Cardiac muscle cell (in vitro differentiated cells and primary cell): ENCODE data around the gene BST2. TPM values are rescaled to one million over a fixed set of nuclear protein-coding genes. Genes with fewer than 3 reads are reported as not detected.

ENCODE experiments used
- DNase-seq, 2 donors: peaks; one replicate each; pipeline versions ENCODE4 v3.0.0 to v3.0.0-alpha.2; 2010 to 2017; ENCODE audit warnings: low read depth in 1 of 2, low spot score in 1 of 2
- H3K27ac ChIP-seq: fragments of 200-600 bp; sonication (generic); 2 replicates; pipeline ENCODE4 v1.5.1; 2016
- H3K27me3 ChIP-seq: fragments of 200-600 bp; sonication (generic); 2 replicates; pipeline ENCODE4 v1.6.0; 2016; ENCODE audit warnings: control low read depth
- H3K36me3 ChIP-seq: fragments of 200-600 bp; sonication (generic); 2 replicates; pipeline ENCODE4 v1.5.1; 2016; ENCODE audit warnings: control low read depth
- H3K4me1 ChIP-seq: fragments of 200-600 bp; sonication (generic); 2 replicates; pipeline ENCODE4 v1.8.1; 2017; ENCODE audit warnings: low read depth, mild to moderate bottlenecking, mixed run types
- H3K4me3 ChIP-seq: fragments of 200-600 bp; sonication (generic); 2 replicates; pipeline ENCODE4 v1.5.1; 2016; ENCODE audit warnings: mild to moderate bottlenecking
- H3K9me3 ChIP-seq: fragments of 200-600 bp; sonication (generic); 2 replicates; pipeline ENCODE4 v1.5.1; 2017; ENCODE audit warnings: low read depth, mild to moderate bottlenecking, control low read depth
- polyA plus RNA-seq: library from polyadenylated mRNA; unstranded; fragments of >200 nt; fragmentation: Nextera tagmentation; extraction: Ambion mirVana; gene quantifications from 2 replicates; pipeline ENCODE4 v1.2.1, GENCODE V29; 2016
- total RNA-seq: library from RNA; depleted of rRNA; stranded (reverse); fragments of >200 nt; gene quantifications from 2 replicates; pipeline ENCODE4 v1.2.3, GENCODE V29; 2016
- TF ChIP-seq, protein P1 (sequence below): IDR thresholded peaks from 2 replicates; pipeline ENCODE4 v1.5.1; 2012; ENCODE audit warnings: low read depth, mild to moderate bottlenecking, low read length

The BST2 gene
- total and polyA plus RNA-seq, 2 experiments from 2014 or later, result 91.8 to 166 TPM

DNA sequence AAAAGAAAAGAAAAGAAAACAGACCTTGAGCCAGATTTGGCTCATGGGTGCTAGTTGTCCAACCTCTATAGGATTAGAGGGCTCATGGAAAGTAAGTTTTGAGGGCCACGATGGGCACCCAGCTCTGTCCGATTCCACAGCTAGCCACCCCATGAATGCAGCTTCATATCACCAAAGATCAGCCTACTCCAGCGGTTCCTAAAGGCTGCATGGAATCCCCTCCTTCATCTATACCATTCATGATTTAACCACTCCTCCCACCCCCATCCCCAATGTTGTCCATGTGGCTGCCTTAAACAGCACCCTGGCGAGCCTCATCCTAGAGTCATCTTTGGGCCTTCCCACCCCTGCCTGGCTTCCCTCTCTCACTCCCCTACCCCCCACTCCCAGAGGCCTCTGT is 16.5 kb upstream of the BST2 start:
- no peaks in the 10 kb centered on the region for H3K27me3 ChIP-seq
- H3K27ac ChIP-seq, result no peak overlapping the region
- peaks cover 3% of the 10 kb centered on the region for H3K4me1 ChIP-seq
- H3K36me3 ChIP-seq, result no peaks in the 10 kb centered on the region
- no peak for DNase-seq
- no peak overlapping the region for H3K4me3 ChIP-seq
- TF ChIP-seq, protein P1, sequence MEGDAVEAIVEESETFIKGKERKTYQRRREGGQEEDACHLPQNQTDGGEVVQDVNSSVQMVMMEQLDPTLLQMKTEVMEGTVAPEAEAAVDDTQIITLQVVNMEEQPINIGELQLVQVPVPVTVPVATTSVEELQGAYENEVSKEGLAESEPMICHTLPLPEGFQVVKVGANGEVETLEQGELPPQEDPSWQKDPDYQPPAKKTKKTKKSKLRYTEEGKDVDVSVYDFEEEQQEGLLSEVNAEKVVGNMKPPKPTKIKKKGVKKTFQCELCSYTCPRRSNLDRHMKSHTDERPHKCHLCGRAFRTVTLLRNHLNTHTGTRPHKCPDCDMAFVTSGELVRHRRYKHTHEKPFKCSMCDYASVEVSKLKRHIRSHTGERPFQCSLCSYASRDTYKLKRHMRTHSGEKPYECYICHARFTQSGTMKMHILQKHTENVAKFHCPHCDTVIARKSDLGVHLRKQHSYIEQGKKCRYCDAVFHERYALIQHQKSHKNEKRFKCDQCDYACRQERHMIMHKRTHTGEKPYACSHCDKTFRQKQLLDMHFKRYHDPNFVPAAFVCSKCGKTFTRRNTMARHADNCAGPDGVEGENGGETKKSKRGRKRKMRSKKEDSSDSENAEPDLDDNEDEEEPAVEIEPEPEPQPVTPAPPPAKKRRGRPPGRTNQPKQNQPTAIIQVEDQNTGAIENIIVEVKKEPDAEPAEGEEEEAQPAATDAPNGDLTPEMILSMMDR, result no peak
- no peaks in the 10 kb centered on the region for H3K9me3 ChIP-seq

DNA sequence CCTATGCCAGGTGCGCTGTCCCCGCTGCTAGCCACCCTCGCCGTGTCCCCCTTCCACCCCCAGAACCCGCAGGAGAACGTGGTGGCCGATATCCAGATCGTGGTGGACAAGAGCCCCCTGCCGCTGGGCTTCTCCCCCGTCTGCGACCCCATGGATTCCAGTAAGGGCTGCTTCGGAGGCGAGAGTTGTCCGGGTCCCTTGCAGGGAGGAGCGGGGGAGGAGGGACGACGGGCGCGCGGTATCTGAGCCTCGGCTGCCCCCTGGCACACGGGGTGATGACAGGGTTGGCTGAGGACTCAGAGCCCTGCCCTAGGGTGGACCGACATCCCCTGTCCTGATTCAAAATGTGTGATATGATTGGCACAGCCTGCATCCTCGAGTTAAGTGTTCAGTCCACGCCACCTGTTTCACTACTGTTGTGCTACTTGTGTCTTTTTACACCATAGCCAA is 15.1 kb upstream of the BST2 start:
- TF ChIP-seq, protein P1, result peak; percentile 4
- H3K4me3 ChIP-seq, result peak overlapping the region; percentile 87
- peak overlapping the region; percentile 11 for H3K27ac ChIP-seq
- no peaks in the 10 kb centered on the region for H3K36me3 ChIP-seq
- no peaks in the 10 kb centered on the region for H3K9me3 ChIP-seq
- DNase-seq, result peak; percentile 24 to 51
- H3K27me3 ChIP-seq, result no peaks in the 10 kb centered on the region
- peaks cover 7% of the 10 kb centered on the region for H3K4me1 ChIP-seq

DNA sequence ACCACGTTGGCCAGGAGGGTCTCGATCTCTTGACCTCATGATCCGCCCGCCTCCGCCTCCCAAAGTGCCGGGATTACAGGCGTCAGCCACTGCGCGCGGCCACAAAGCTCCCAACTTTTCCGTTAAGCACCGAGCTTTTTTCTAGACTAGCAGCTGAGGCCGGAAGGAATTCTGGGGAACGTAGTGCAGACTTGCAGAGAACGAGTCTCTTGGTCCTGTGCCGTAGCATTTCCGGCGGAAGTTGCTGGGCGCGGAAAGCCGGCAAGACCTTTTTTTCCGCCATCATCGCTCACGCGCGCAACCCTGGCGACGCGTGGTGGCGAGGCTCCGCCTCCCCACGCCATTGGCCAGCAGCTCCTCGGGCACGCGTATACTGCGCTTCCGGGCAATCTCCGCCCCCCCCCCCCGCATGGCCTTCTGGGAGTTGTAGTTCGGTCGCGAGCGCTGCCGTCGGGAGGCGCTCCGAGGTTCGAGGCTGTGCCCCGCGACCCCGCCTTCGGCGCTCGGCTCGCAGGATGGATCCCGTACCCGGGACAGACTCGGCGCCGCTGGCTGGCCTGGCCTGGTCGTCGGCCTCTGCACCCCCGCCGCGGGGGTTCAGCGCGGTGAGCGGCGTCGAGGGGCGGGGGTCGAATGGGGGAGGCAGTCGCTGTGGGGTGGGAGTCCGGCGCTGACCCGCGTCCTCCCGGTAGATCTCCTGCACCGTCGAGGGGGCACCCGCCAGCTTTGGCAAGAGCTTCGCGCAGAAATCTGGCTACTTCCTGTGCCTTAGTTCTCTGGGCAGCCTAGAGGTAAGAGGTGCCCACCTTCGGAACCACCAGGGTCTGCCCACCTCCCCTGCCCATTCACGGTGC is 14.4 kb upstream of the BST2 start, which contains the start of gene MVB12A:
MVB12A (plus strand) TSS at position 427 of the 854 bp plus-strand sequence; CDS start at position 516, 89 bp downstream.
- DNase-seq, result peak; percentile 98 to 100
- Histone ChIP-seq H3K27ac (peak within 1 kb of the TSS; percentile 90), H3K4me3 (peak within 1 kb of the TSS; percentile 87), H3K9me3 (no peaks in the 10 kb centered on the region), H3K36me3 (no peaks in the 10 kb centered on the region), H3K27me3 (no peaks in the 10 kb centered on the region), H3K4me1 (peaks cover 13% of the 10 kb centered on the region)
- TF ChIP-seq, protein P1, result no peak

DNA sequence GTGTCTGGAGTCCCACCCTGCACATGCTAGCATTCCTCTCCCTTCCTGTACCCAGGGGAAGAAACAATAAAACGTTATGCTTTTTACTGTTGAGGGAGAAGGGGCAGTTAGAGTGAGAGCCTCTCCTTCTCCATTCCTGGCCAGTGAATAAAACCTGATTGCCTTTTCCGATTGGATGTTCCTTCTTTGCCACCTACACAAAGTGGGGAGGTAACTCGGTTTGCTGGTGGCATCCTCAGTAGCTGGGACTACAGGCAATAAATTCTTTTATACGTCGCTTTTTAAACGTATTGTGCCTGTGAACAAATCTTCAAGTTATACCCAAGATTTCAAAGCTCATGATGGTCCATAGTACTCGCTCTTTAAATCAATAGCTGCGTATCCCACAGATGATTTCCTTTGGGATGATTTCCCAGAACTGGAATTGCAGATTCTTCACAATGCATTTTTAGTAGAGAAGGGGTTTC is 13.8 kb upstream of the BST2 start:
- DNase-seq, result no peak
- Histone ChIP-seq H3K27me3 (no peaks in the 10 kb centered on the region), H3K9me3 (no peaks in the 10 kb centered on the region), H3K4me1 (peaks cover 13% of the 10 kb centered on the region), H3K4me3 (peak overlapping the region; percentile 24), H3K27ac (peak overlapping the region; percentile 90), H3K36me3 (no peaks in the 10 kb centered on the region)
- TF ChIP-seq, protein P1, result no peak

DNA sequence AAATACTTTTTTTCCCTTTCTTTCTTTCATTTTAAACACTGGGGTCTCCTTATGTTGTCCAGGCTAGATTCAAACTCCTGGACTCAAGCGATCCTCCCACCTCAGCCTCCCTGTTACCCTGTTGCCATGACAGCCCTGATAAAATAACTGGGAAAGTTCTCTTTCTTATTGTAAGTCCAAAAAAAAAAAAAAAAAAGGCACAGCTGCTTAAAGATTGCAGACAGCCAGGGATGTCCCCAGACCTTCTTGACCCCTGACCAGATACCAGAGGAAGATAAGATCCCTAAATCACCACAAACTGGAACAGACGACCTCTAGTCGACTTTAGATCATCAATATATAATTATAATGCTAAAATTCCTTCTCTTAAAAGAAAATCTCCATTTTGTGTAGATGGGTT is 13.3 kb upstream of the BST2 start:
- Histone ChIP-seq H3K27me3 (no peaks in the 10 kb centered on the region), H3K27ac (peak overlapping the region; percentile 90), H3K4me3 (no peak overlapping the region), H3K4me1 (peaks cover 16% of the 10 kb centered on the region), H3K36me3 (no peaks in the 10 kb centered on the region), H3K9me3 (no peaks in the 10 kb centered on the region)
- TF ChIP-seq, protein P1, result no peak
- DNase-seq, result peak in 1 of 2 donors; percentile 39
